K562 (cell line): ENCODE data around the gene FGF11. TPM values are rescaled to one million over a fixed set of nuclear protein-coding genes. Genes with fewer than 3 reads are reported as not detected.

Experiments used
- ATAC-seq: fragments of 200-7000 bp; cut with Tn5 transposase; 3 replicates; pipeline ENCODE4 v1.9.1; 2020; ENCODE audit warnings: moderate library complexity
- BruUV-seq: library from RNA; stranded (reverse); fragments of 400-500 nt; replicated peaks from 2 replicates; lab custom pipeline; 2021; lab: Mats Ljungman, UMichigan
- CTCF ChIA-PET: fragments of 300-600 bp; formaldehyde crosslinking; extraction: SDS; loops from one replicate; lab custom pipeline; 2021; ENCODE audit warnings: low intra/inter-chr PET ratio; lab: Yijun Ruan, JAX
- POLR2A ChIA-PET: fragments of 300-600, 350-650 bp; sonication (Branson Sonifier 250); formaldehyde crosslinking; extraction: SDS; loops from one replicate; lab custom pipeline; 2021; ENCODE audit warnings: antibody characterized with exemption, inconsistent platforms; lab: Yijun Ruan, JAX
- DNase-seq, 4 experiments: peaks; one replicate each; pipeline versions ENCODE4 v3.0.0 to v3.0.0-alpha.2; 2011 to 2018; ENCODE audit warnings: low spot score in 3 of 4, mixed read lengths in 3 of 4; ENCODE audit errors: extremely low read depth in 1 of 4
- FAIRE-seq: peaks from 2 replicates; lab custom pipeline; 2011; peaks lifted over from hg19 to GRCh38; lab: Jason Lieb, UNC
- H2AFZ ChIP-seq: 2 replicates; pipeline ENCODE4 v1.6.0; 2011; ENCODE audit warnings: low read depth, low read length, control low read depth, inconsistent platforms
- H3K27ac ChIP-seq: fragments of 200-600 bp; 3 replicates; pipeline ENCODE4 v1.8.0; 2011; ENCODE audit warnings: low read depth, mild to moderate bottlenecking, control low read depth, inconsistent platforms, low read length, moderate library complexity, mixed read lengths; ENCODE audit errors: extremely low read depth
- H3K27me3 ChIP-seq, 2 experiments: fragments of 300-600 bp in 1 of 2; 2 replicates in 1 of 2; 3 replicates in 1 of 2; pipeline versions ENCODE4 v1.6.0 to v1.8.0; 2011; ENCODE audit warnings: inconsistent platforms in 2 of 2, low read length in 2 of 2, mild to moderate bottlenecking in 1 of 2, mixed read lengths in 1 of 2, moderate library complexity in 1 of 2; ENCODE audit not compliant: control insufficient read depth in 2 of 2, insufficient read depth in 2 of 2
- H3K36me3 ChIP-seq: fragments of 300-600 bp; 3 replicates; pipeline ENCODE4 v1.8.0; 2011; ENCODE audit warnings: mild to moderate bottlenecking, low read length, inconsistent platforms; ENCODE audit not compliant: control insufficient read depth, insufficient read depth
- H3K4me1 ChIP-seq, 2 experiments: fragments of 200-600 bp in 1 of 2; replicated peaks in 1 of 2; 2 replicates in 1 of 2; 3 replicates in 1 of 2; pipeline versions ENCODE4 v1.5.1 to v1.8.0; 2011; ENCODE audit warnings: inconsistent platforms in 2 of 2, low read length in 2 of 2, mild to moderate bottlenecking in 1 of 2, mixed read lengths in 1 of 2, moderate library complexity in 1 of 2; ENCODE audit not compliant: control insufficient read depth in 2 of 2, insufficient read depth in 2 of 2
- H3K4me2 ChIP-seq: 2 replicates; pipeline ENCODE4 v1.6.1; 2011; ENCODE audit warnings: low read length, control low read depth, inconsistent platforms, mixed read lengths; ENCODE audit not compliant: insufficient read depth
- H3K4me3 ChIP-seq: fragments of 200-600 bp; sonication (generic), shearing (Covaris generic); 2 replicates; pipeline ENCODE4 v1.5.1; 2016; ENCODE audit warnings: control low read depth, inconsistent platforms
- H3K79me2 ChIP-seq: fragments of 200-600 bp; 3 replicates; pipeline ENCODE4 v1.8.0; 2011; ENCODE audit warnings: low read length, inconsistent platforms; ENCODE audit not compliant: control insufficient read depth, insufficient read depth
- H3K9ac ChIP-seq, 2 experiments: 2 replicates each; pipeline versions ENCODE4 v1.6.0 to v1.6.1; 2011; ENCODE audit warnings: low read depth in 2 of 2, low read length in 2 of 2, control low read depth in 1 of 2, inconsistent platforms in 1 of 2, mild to moderate bottlenecking in 1 of 2, mixed read lengths in 1 of 2; ENCODE audit not compliant: insufficient read depth in 1 of 2
- H3K9me1 ChIP-seq: one replicate; pipeline ENCODE4 v1.6.0; 2011; ENCODE audit warnings: inconsistent platforms, mild to moderate bottlenecking, low read length, moderate library complexity; ENCODE audit not compliant: control insufficient read depth, insufficient read depth
- H3K9me3 ChIP-seq: replicated peaks from 2 replicates; pipeline ENCODE4 v1.5.1; 2011; ENCODE audit warnings: low read depth, low read length, inconsistent platforms; ENCODE audit not compliant: control insufficient read depth, insufficient read depth
- H4K20me1 ChIP-seq: replicated peaks from 2 replicates; pipeline ENCODE4 v1.6.1; 2011; ENCODE audit warnings: low read length, inconsistent platforms, mixed read lengths; ENCODE audit not compliant: control insufficient read depth, insufficient read depth
- BCOR ChIP-seq: fragments of 450-650 bp; IDR thresholded peaks from 2 replicates; pipeline ENCODE4 v1.6.1; 2016
- ETS1 ChIP-seq: conservative IDR thresholded peaks from 2 replicates; pipeline ENCODE4 v1.6.1; 2011; ENCODE audit warnings: low read depth, mild to moderate bottlenecking, low read length; ENCODE audit not compliant: control insufficient read depth
- KLF6 ChIP-seq: fragments of 250-450 bp; sonication (Bioruptor Pico); IDR thresholded peaks from 2 replicates; pipeline ENCODE4 v1.4.0; 2020; ENCODE audit warnings: mild to moderate bottlenecking, moderate library complexity, borderline replicate concordance
- MCM7 ChIP-seq, 2 experiments: fragments of 450-650 bp; IDR thresholded peaks; 2 replicates each; pipeline ENCODE4 v1.6.1; 2016 to 2018
- MXD1 ChIP-seq: fragments of 250-450 bp; sonication (Bioruptor Pico); IDR thresholded peaks from 2 replicates; pipeline ENCODE4 v1.8.0; 2021; ENCODE audit warnings: borderline replicate concordance, mild to moderate bottlenecking, moderate library complexity; ENCODE audit not compliant: poor library complexity, severe bottlenecking
- SETDB1 ChIP-seq: IDR thresholded peaks from one replicate; pipeline ENCODE4 v1.6.1; 2012; ENCODE audit warnings: low read length, control low read depth, inconsistent platforms
- SIRT6 ChIP-seq: IDR thresholded peaks from one replicate; pipeline ENCODE4 v1.6.1; 2012; ENCODE audit warnings: low read depth, mild to moderate bottlenecking, control low read depth, inconsistent platforms, low read length, moderate library complexity
- TAF7 ChIP-seq: fragments of 450-650 bp; IDR thresholded peaks from 2 replicates; pipeline ENCODE4 v1.6.1; 2016; ENCODE audit warnings: missing genetic modification characterization, missing compliant biosample characterization
- UBTF ChIP-seq, 2 experiments: IDR thresholded peaks; 2 replicates each; pipeline ENCODE4 v1.6.1; 2012; ENCODE audit warnings: improper control_type of control experiment in 2 of 2, low read depth in 2 of 2, low read length in 2 of 2, borderline replicate concordance in 1 of 2
- ZBTB17 ChIP-seq: fragments of 450-650 bp; formaldehyde crosslinking; IDR thresholded peaks from 2 replicates; pipeline ENCODE4 v1.4.0; 2020; ENCODE audit warnings: mild to moderate bottlenecking
- ZBTB43 ChIP-seq: sonication (generic); formaldehyde crosslinking; IDR thresholded peaks from 2 replicates; pipeline ENCODE4 v1.8.0; 2023; ENCODE audit warnings: mild to moderate bottlenecking, missing genetic modification reagents
- ZNF408 ChIP-seq: fragments of 250-450 bp; sonication (Bioruptor Pico); IDR thresholded peaks from 2 replicates; pipeline ENCODE4 v1.4.0; 2020; ENCODE audit warnings: low read depth, mild to moderate bottlenecking, moderate library complexity
- ZNF444 ChIP-seq: fragments of 250-450 bp; sonication (Bioruptor Pico); IDR thresholded peaks from 2 replicates; pipeline ENCODE4 v1.4.0; 2020; ENCODE audit warnings: mild to moderate bottlenecking, moderate library complexity
- ZNF639 ChIP-seq, 2 experiments: fragments of 200-800 bp in 1 of 2; sonication (Bioruptor generic) in 1 of 2; sonication (generic) in 1 of 2; formaldehyde crosslinking in 1 of 2; IDR thresholded peaks in 1 of 2; conservative IDR thresholded peaks in 1 of 2; 2 replicates each; pipeline versions ENCODE4 v1.5.0 to v1.6.1; 2016 to 2020; ENCODE audit warnings: missing compliant biosample characterization in 1 of 2, missing genetic modification characterization in 1 of 2, missing genetic modification reagents in 1 of 2
- ZNF830 ChIP-seq: fragments of 250-450 bp; sonication (Bioruptor Pico); IDR thresholded peaks from 2 replicates; pipeline ENCODE4 v1.5.0; 2021; ENCODE audit warnings: mild to moderate bottlenecking
- WGBS: fragments of 100-300 bp; shearing (Covaris generic); methylation state at CpG from one replicate; pipeline ENCODE4 v1.1.6; 2016; ENCODE audit warnings: low coverage, mixed read lengths; ENCODE audit not compliant: insufficient coverage; ENCODE audit errors: missing lambda C conversion rate; 5-methylcytosine and 5-hydroxymethylcytosine counted together
- in situ Hi-C: fragments of 300-500 bp; cut with MboI; formaldehyde crosslinking; loops from 4 replicates; pipeline ENCODE4 v1.15.0; 2018; ENCODE audit warnings: inconsistent platforms, mixed read lengths
- intact Hi-C: fragments of 100-400 bp; cut with micrococcal nuclease; formaldehyde crosslinking; loops from 2 replicates; pipeline ENCODE4 v1.14.2; 2022
- polyA plus RNA-seq, 8 experiments: library from polyadenylated mRNA; depleted of rRNA in 4 of 8; stranded (reverse) in 5 of 8; unstranded in 3 of 8; fragments of >200 nt; fragmentation: Nextera tagmentation in 2 of 8; fragmentation: Illumina TruSeq in 1 of 8; extraction: Ambion mirVana in 2 of 8; extraction: Trizol in 1 of 8; gene quantifications; 2 replicates each; pipeline versions ENCODE4 v1.2.1 to v1.2.3, GENCODE V29; 2011 to 2014; ENCODE audit warnings: inconsistent platforms in 1 of 8, missing spikeins in 1 of 8
- total RNA-seq, 7 experiments: library from RNA; depleted of rRNA in 6 of 7; stranded (reverse); fragments of >200 nt in 6 of 7; fragmentation: Illumina TruSeq in 2 of 7; extraction: Trizol in 2 of 7; gene quantifications; 2 replicates each; pipeline versions ENCODE4 v1.2.1 to v1.2.3, GENCODE V29; 2011 to 2021; ENCODE audit warnings: low replicate concordance in 1 of 7

Gene FGF11
- total and polyA plus RNA-seq, 9 of the 15 experiments (the other 6 are each of a cell fraction or from before 2014, with no cell fraction given): 1.2 to 7.5 (median 3.0) TPM

GRCh38 chr17:7431231-7431630 is 8.1 kb upstream of the FGF11 start (continued):
- TF ChIP-seq ZNF639 (CRISPR knock-in tag; conservative IDR thresholded peaks at IDR 0.05 in 1 of 2, IDR thresholded peaks at IDR 0.05 in 1 of 2) (no peak), MCM7 (IDR thresholded peaks at IDR 0.05) (no peak), ZBTB17 (CRISPR knock-in tag) (no peak), MXD1 (no peak), KLF6 (CRISPR knock-in tag) (no peak)

- CTCF ChIA-PET: no interaction called here
- POLR2A ChIA-PET: no interaction called here
- FAIRE-seq: no peak
Measured at GRCh38 chr17:7432296-7432695, 7.0 kb upstream of the FGF11 start.

More at GRCh38 chr17:7432296-7432695, 7.0 kb upstream of the FGF11 start:
- DNase-seq (no peak), ATAC-seq (no peak)
- Histone ChIP-seq H3K4me3 (no peak overlapping the region), H3K36me3 (no peaks in the 10 kb centered on the region), H3K27me3 (no peaks in the 10 kb centered on the region), H3K4me2 (no peak overlapping the region), H3K9me3 (no peaks in the 10 kb centered on the region), H4K20me1 (no peaks in the 10 kb centered on the region), H3K9me1 (no peaks in the 10 kb centered on the region), H3K4me1 (peaks cover 5 to 26% of the 10 kb centered on the region in 2 experiments; a peak in 4 of 5 replicates), H2AFZ (no peak overlapping the region), H3K9ac (no peak overlapping the region), H3K27ac (no peak overlapping the region), H3K79me2 (peaks cover 7% of the 10 kb centered on the region; the same call in 2 of the 3 replicates)
- 63% methylated on average over 11 of the region's 11 CpGs for WGBS
- BruUV-seq: no TSS peak
- intact Hi-C loops (no loop called here), in situ Hi-C loops (no loop called here)
- TF ChIP-seq ETS1: no peak
- TF ChIP-seq UBTF (IDR thresholded peaks at IDR 0.05; ENCODE audit: borderline replicate concordance in 1 of 2, low read depth in 2 of 2, low read length in 2 of 2): no peak
- no peak for TF ChIP-seq TAF7
- no peak for TF ChIP-seq ZNF408
- TF ChIP-seq ZNF830 (CRISPR knock-in tag): no peak
- no peak for TF ChIP-seq SIRT6
- no peak for TF ChIP-seq ZBTB43 (CRISPR knock-in tag)
- TF ChIP-seq BCOR: no peak
- TF ChIP-seq ZNF444 (CRISPR knock-in tag): no peak
- no peak for TF ChIP-seq SETDB1
